H1 (cell line): ENCODE results near the gene NELFA. TPM values are rescaled to one million over a fixed set of nuclear protein-coding genes. Genes with fewer than 3 reads are reported as not detected.
"Not testable (repeated sequence)": the region's sequence is repeated elsewhere in the genome, so short reads cannot be mapped to it uniquely, and the experiment has no call there.

Source experiments
- CTCF ChIA-PET: fragments of 300-600 bp; sonication (Branson Sonifier 250); formaldehyde crosslinking; loops from one replicate; lab custom pipeline; 2021; ENCODE audit not compliant: partially characterized antibody; lab: Charles Lee
- POLR2A ChIA-PET: fragments of 300-600 bp; sonication (Branson Sonifier 250); formaldehyde crosslinking; loops from one replicate; lab custom pipeline; 2021; ENCODE audit warnings: inconsistent platforms; ENCODE audit not compliant: partially characterized antibody; lab: Charles Lee
- DNase-seq, 2 experiments: peaks; one replicate each; pipeline versions ENCODE4 v3.0.0 to v3.0.0-alpha.2; 2010 to 2022; ENCODE audit warnings: low spot score in 2 of 2, low read depth in 1 of 2, mixed read lengths in 1 of 2
- FAIRE-seq: peaks from 2 replicates; lab custom pipeline; 2011; peaks lifted over from hg19 to GRCh38; lab: Jason Lieb, UNC
- H2AFZ ChIP-seq: 2 replicates; pipeline ENCODE4 v1.8.1; 2012; ENCODE audit warnings: low read length, inconsistent platforms
- H2AK5ac ChIP-seq: 2 replicates; pipeline ENCODE4 v1.6.1; 2013; ENCODE audit warnings: low read depth, low read length
- H2BK120ac ChIP-seq: replicated peaks from 2 replicates; pipeline ENCODE3; 2013; ENCODE audit warnings: low read depth, low read length, inconsistent platforms
- H2BK12ac ChIP-seq: 2 replicates; pipeline ENCODE4 v1.6.1; 2013; ENCODE audit warnings: low read depth, low read length
- H2BK15ac ChIP-seq: 2 replicates; pipeline ENCODE4 v1.6.1; 2013; ENCODE audit warnings: low read length
- H2BK20ac ChIP-seq: 2 replicates; pipeline ENCODE4 v1.6.1; 2013; ENCODE audit warnings: low read length
- H2BK5ac ChIP-seq: 2 replicates; pipeline ENCODE4 v1.6.1; 2013; ENCODE audit warnings: low read depth, low read length
- H3K14ac ChIP-seq: 2 replicates; pipeline ENCODE4 v1.6.1; 2013; ENCODE audit warnings: inconsistent platforms; ENCODE audit not compliant: insufficient read length
- H3K18ac ChIP-seq: 2 replicates; pipeline ENCODE4 v1.6.1; 2013; ENCODE audit warnings: low read length; ENCODE audit errors: extremely low read depth
- H3K23ac ChIP-seq: 2 replicates; pipeline ENCODE4 v1.6.1; 2013; ENCODE audit warnings: inconsistent platforms; ENCODE audit not compliant: insufficient read length
- H3K23me2 ChIP-seq: 2 replicates; pipeline ENCODE4 v1.6.1; 2013; ENCODE audit warnings: low read depth, low read length
- H3K27ac ChIP-seq: 2 replicates; pipeline ENCODE4 v1.6.1; 2011; ENCODE audit warnings: low read depth, low read length, inconsistent platforms
- H3K27me3 ChIP-seq, 4 experiments: replicated peaks in 1 of 4; 1 replicate in 1 of 4; 2 replicates in 3 of 4; pipeline versions ENCODE4 v1.6.1 to v1.8.1; 2011 to 2013; ENCODE audit warnings: low read length in 3 of 4, mild to moderate bottlenecking in 3 of 4, inconsistent platforms in 2 of 4, mixed read lengths in 2 of 4, moderate library complexity in 1 of 4; ENCODE audit not compliant: control insufficient read depth in 3 of 4, insufficient read depth in 3 of 4; ENCODE audit errors: extremely low read depth in 1 of 4
- H3K36me3 ChIP-seq, 4 experiments: 2 replicates each; pipeline versions ENCODE4 v1.6.1 to v1.8.1; 2011 to 2013; ENCODE audit warnings: mild to moderate bottlenecking in 4 of 4, low read length in 3 of 4, moderate library complexity in 2 of 4, control low read depth in 1 of 4, inconsistent platforms in 1 of 4; ENCODE audit not compliant: insufficient read depth in 4 of 4, control insufficient read depth in 2 of 4
- H3K4ac ChIP-seq: replicated peaks from 2 replicates; pipeline ENCODE3; 2013; ENCODE audit warnings: low read length, low read depth, mixed read lengths, inconsistent platforms; ENCODE audit not compliant: insufficient read length
- H3K4me1 ChIP-seq, 4 experiments: replicated peaks in 1 of 4; 1 replicate in 1 of 4; 2 replicates in 3 of 4; pipeline versions ENCODE4 v1.6.1 to v1.8.1; 2011 to 2013; ENCODE audit warnings: low read length in 3 of 4, inconsistent platforms in 2 of 4, mixed read lengths in 1 of 4; ENCODE audit not compliant: insufficient read depth in 4 of 4, control insufficient read depth in 3 of 4
- H3K4me2 ChIP-seq, 2 experiments: 2 replicates each; pipeline versions ENCODE4 v1.6.1 to v1.8.1; 2011 to 2013; ENCODE audit warnings: low read depth in 2 of 2, low read length in 2 of 2, control low read depth in 1 of 2, inconsistent platforms in 1 of 2, mild to moderate bottlenecking in 1 of 2; ENCODE audit not compliant: insufficient read depth in 1 of 2
- H3K4me3 ChIP-seq, 4 experiments: fragments of 200-600, 300-600 bp in 1 of 4; sonication (generic), shearing (Covaris generic), sonication (Bioruptor Twin) in 1 of 4; 2 replicates each; pipeline versions ENCODE4 v1.5.1 to v1.8.1; 2011 to 2016; ENCODE audit warnings: low read length in 4 of 4, low read depth in 3 of 4, control low read depth in 2 of 4, inconsistent platforms in 2 of 4, mild to moderate bottlenecking in 2 of 4, mixed read lengths in 1 of 4, moderate library complexity in 1 of 4; ENCODE audit not compliant: insufficient read depth in 2 of 4; ENCODE audit errors: extremely low read depth in 1 of 4
- H3K56ac ChIP-seq: replicated peaks from 2 replicates; pipeline ENCODE3; 2013; ENCODE audit warnings: low read depth, mild to moderate bottlenecking, mixed read lengths, low read length, inconsistent platforms; ENCODE audit not compliant: insufficient read length
- H3K79me1 ChIP-seq: 2 replicates; pipeline ENCODE4 v1.6.1; 2013; ENCODE audit warnings: low read depth, low read length, control low read depth
- H3K79me2 ChIP-seq, 2 experiments: 2 replicates each; pipeline versions ENCODE4 v1.6.1 to v1.8.1; 2012 to 2013; ENCODE audit warnings: low read length in 2 of 2, mild to moderate bottlenecking in 2 of 2, inconsistent platforms in 1 of 2; ENCODE audit not compliant: insufficient read depth in 2 of 2, control insufficient read depth in 1 of 2
- H3K9ac ChIP-seq, 4 experiments: replicated peaks in 1 of 4; 1 replicate in 1 of 4; 2 replicates in 3 of 4; pipeline versions ENCODE4 v1.6.1 to v1.8.1; 2011 to 2013; ENCODE audit warnings: low read depth in 3 of 4, low read length in 3 of 4, control low read depth in 2 of 4, mild to moderate bottlenecking in 2 of 4, moderate library complexity in 2 of 4, inconsistent platforms in 1 of 4; ENCODE audit errors: extremely low read depth in 1 of 4
- H3K9me3 ChIP-seq, 2 experiments: 2 replicates each; pipeline versions ENCODE4 v1.6.1 to v1.8.1; 2012 to 2013; ENCODE audit warnings: mild to moderate bottlenecking in 2 of 2, moderate library complexity in 2 of 2, control low read depth in 1 of 2, inconsistent platforms in 1 of 2, low read depth in 1 of 2, low read length in 1 of 2, mixed read lengths in 1 of 2; ENCODE audit not compliant: insufficient read depth in 2 of 2
- H4K20me1 ChIP-seq, 2 experiments: replicated peaks in 1 of 2; 2 replicates each; pipeline versions ENCODE3 to v1.8.1; 2011 to 2013; ENCODE audit warnings: inconsistent platforms in 2 of 2, low read length in 2 of 2, mild to moderate bottlenecking in 1 of 2; ENCODE audit not compliant: insufficient read depth in 2 of 2, control insufficient read depth in 1 of 2
- H4K5ac ChIP-seq: 2 replicates; pipeline ENCODE4 v1.6.1; 2013; ENCODE audit warnings: low read length, low read depth, mixed read lengths, inconsistent platforms; ENCODE audit not compliant: insufficient read length
- H4K8ac ChIP-seq: 2 replicates; pipeline ENCODE4 v1.8.0; 2013; ENCODE audit warnings: mild to moderate bottlenecking, moderate library complexity, low read length, inconsistent platforms; ENCODE audit not compliant: insufficient read depth; ENCODE audit errors: extremely low read depth
- H4K91ac ChIP-seq: replicated peaks from 2 replicates; pipeline ENCODE3; 2013; ENCODE audit warnings: low read length, mixed read lengths, inconsistent platforms; ENCODE audit not compliant: insufficient read length
- WGBS, 2 experiments: shearing (Covaris generic) in 1 of 2; methylation state at CpG; one replicate each; pipeline versions ENCODE4 v1.1.6 to v1.1.7; 2013 to 2015; ENCODE audit warnings: low lambda C conversion rate in 2 of 2, mixed read lengths in 2 of 2, inconsistent platforms in 1 of 2, low coverage in 1 of 2, missing lambda C conversion rate in 1 of 2; ENCODE audit not compliant: insufficient replicate concordance in 2 of 2, insufficient coverage in 1 of 2, insufficient read length in 1 of 2; ENCODE audit errors: extremely low coverage in 1 of 2, missing lambda C conversion rate in 1 of 2; 5-methylcytosine and 5-hydroxymethylcytosine counted together
- polyA plus RNA-seq, 7 experiments: library from polyadenylated mRNA; depleted of rRNA in 3 of 7; stranded (reverse) in 5 of 7; unstranded in 2 of 7; fragments of >200 nt in 5 of 7; fragments of 200-250 nt in 2 of 7; gene quantifications; 1 replicate in 5 of 7; 2 replicates in 1 of 7; 4 replicates in 1 of 7; pipeline versions ENCODE4 v1.2.1 to v1.2.3, GENCODE V29; 2011 to 2013; ENCODE audit warnings: missing spikeins in 2 of 7, mixed read lengths in 2 of 7
- total RNA-seq: library from RNA; stranded (reverse); fragmentation: NEBNext Ultra II Directional; extraction: Animal tissue kit (Norgen Biotek cat#: 25700); gene quantifications from 2 replicates; pipeline ENCODE4 v1.2.1, GENCODE V29; 2021

Gene NELFA
- total and polyA plus RNA-seq, 2 of the 8 experiments (the other 6 are each of a cell fraction or from before 2014, with no cell fraction given) = 41.8 to 57.5 TPM

DNA sequence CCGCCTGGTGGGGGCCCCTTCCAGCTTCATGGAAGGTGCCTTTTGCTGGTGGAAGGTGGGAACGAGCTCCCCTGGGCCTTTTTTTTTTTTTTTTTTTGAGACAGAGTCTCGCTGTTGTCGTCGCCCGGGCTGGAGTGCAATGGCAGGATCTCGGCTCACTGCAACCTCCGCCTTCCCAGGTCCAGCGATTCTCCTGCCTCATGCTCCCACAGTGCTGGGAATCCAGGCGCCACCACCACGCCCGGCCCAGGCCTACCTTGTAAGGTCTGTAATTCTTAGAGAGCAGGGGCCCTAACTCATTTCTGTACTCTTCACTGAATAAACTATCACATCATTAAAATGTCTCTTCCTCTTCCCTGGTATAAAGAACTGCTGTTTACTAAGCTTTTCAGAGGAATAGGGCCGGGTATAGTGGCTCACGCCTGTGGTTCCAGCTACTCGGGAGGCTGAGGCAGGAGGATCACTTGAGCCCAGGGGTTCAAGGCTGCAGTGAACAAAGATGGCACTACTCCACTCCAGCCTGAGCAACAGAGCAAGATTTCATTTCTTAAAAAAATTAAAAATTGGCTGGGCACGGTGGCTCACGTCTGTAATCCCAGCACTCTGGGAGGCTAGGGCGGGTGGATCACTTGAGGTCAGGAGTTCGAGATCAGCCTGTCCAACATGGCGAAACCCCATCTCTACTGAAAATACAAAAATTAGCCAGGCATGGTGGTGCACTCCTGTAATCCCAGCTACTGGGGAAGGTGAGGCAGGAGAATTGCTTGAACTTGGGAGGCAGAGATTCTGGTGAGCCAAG, 14.9 kb downstream of the NELFA start:
- not testable (repeated sequence) for H3K27me3 ChIP-seq, H2AK5ac ChIP-seq, H3K9ac ChIP-seq, H4K8ac ChIP-seq, H3K18ac ChIP-seq, H2BK15ac ChIP-seq, H2BK5ac ChIP-seq, H2AFZ ChIP-seq, H4K91ac ChIP-seq, H2BK12ac ChIP-seq, H3K56ac ChIP-seq, H3K14ac ChIP-seq, H3K23ac ChIP-seq, H2BK20ac ChIP-seq, H3K27ac ChIP-seq, H3K4me2 ChIP-seq, H3K4me3 ChIP-seq, H3K4me1 ChIP-seq, H3K23me2 ChIP-seq, DNase-seq, H3K9me3 ChIP-seq, H3K4ac ChIP-seq, H4K5ac ChIP-seq, H2BK120ac ChIP-seq, FAIRE-seq
- peaks cover 12 to 29% of the 10 kb centered on the region in 2 experiments for H4K20me1 ChIP-seq
- ChIA-PET POLR2A (interaction anchor here (1.2 to 1.7 kb wide), 2 partner anchors 15 to 19 kb away, joined by 4 to 5 read pairs; partner anchors contain the start of gene NELFA), CTCF (interaction anchor here (0.8 to 1.8 kb wide), 14 partner anchors 11 to 263 kb away, joined by 3 to 7 read pairs (median 4); no protein-coding TSS in a partner anchor)
- 86% methylated on average over 13 of the region's 20 CpGs; no CpG with 5 or more reads in 1 of the 2 experiments for WGBS, 2 experiments
- peaks cover 2 to 12% (median 9%) of the 10 kb centered on the region in 4 experiments; a peak in 5 of 8 replicates for H3K36me3 ChIP-seq
- peaks cover 22% of the 10 kb centered on the region for H3K79me1 ChIP-seq
- peaks cover 7 to 78% of the 10 kb centered on the region in 2 experiments for H3K79me2 ChIP-seq
